Stimulated activated CD8-positive, alpha-beta memory T cell treated with anti-CD3 and anti-CD28 coated beads, Interleukin-4, amount 100 ng/mL, for 1 hour (primary cell): ENCODE data around the gene DYRK1A.

Source experiments
- DNase-seq, 2 donors: peaks; one replicate each; pipeline ENCODE4 v3.0.0-alpha.2; 2020; ENCODE audit warnings: low read depth in 2 of 2, low spot score in 1 of 2

Gene DYRK1A

DNA sequence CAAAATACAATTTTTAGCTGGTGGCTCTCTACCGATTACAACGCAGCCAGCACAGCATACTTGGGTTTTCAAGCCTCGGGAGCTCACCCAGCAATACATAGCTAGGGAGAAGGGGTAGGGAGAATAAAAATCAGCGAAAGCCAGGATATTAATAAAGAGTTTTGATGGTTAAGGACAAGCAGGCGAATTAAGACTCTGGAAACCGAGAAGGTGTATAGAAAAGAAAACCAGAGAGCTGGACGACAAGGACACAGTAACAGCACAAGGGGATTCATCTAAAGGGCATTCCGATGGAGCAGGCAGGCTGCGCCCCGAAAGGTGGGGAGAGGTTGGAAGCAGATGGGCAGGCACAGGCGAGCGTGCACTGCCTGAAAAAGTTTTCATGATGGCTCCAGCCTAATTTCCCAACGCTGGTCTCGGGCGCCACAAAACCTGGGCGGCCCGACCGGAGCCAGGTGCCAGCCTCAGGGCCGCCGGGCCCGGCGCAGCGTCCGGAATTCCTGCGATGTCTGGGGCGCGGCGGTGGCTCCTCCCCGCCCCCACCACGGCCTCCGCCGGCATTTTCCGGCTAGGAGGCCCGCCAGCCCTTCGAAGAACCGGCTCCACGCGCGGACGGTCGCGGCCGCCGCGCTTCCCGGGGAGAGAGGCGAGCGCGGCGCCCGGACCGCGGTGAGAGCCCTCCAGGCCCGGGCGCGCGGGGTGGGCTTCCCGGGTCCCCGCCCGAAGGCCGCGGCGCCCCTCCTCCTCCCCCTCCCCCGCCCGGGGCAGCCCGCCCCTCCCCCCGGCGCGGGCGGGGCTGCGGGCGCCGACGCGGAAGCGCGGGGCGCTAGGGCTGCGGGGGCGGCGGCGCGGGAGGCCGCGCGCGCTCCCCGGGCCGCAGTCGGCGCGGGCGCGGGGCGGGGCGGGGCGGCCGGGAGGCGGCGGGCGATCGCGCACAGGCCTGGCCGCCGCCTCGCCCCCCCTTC is 774 bp upstream of the DYRK1A start:
- peak; percentile 28 to 30 for DNase-seq

DNA sequence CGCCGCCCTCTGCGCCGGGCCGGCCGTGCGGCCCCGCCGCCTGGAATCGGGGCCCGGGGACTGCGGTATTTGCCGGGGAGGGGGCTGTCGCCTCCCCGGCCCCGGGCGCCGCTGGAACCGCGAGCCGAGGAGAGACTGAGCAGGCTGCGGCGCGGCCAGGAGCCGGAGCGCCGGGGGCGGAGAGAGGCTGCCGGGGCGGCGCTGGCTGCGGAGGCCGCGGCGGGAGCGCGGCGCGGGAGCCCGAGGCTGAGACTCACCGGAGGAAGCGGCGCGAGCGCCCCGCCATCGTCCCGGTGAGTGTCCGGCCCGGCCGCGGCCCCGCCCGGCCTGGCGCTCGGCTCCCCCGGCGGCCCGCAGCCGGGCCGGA is 746 bp downstream of the DYRK1A start:
- DNase-seq = no peak

DNA sequence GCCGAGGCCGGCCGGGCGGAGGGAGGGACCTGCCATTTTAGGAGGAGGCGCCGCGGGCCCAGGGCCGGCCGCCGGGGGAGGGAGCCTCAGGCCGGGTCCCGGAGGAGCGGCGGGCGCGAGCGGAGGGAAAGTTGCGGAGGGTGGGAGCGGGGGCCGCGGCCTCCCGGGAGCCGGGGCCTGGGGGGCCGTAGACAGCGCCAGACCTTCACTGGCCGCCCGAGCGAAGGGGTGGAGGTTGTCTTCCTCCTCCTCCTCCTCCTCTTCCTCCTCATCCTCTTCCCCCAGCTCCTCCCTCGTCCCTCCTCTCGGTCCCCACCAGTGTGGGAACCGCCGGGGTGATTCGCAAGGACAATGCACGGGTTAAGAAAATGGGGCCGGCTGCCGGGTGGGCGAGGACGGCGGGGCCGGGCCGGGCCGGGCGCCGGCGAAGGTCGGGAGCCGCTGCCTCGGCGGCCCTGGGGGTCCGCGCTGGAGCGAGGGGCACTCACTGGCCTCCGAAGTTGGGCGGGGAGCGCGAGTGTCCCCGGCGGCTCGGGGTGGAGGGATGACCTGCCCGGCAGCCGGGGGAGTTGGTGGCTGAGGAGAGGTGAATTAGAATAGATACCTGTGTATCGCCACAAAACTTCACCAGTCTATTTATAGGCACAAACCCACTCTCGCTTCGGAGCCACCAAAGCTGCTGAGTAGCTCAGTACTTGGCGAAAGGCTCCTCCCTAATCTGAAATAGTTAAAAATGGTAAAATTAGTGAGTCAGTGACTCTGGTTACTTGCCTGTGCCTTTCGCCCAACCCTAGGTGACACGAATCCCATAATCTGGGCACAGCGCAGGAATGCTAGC is 1.3 kb downstream of the DYRK1A start:
- no peak for DNase-seq

DNA sequence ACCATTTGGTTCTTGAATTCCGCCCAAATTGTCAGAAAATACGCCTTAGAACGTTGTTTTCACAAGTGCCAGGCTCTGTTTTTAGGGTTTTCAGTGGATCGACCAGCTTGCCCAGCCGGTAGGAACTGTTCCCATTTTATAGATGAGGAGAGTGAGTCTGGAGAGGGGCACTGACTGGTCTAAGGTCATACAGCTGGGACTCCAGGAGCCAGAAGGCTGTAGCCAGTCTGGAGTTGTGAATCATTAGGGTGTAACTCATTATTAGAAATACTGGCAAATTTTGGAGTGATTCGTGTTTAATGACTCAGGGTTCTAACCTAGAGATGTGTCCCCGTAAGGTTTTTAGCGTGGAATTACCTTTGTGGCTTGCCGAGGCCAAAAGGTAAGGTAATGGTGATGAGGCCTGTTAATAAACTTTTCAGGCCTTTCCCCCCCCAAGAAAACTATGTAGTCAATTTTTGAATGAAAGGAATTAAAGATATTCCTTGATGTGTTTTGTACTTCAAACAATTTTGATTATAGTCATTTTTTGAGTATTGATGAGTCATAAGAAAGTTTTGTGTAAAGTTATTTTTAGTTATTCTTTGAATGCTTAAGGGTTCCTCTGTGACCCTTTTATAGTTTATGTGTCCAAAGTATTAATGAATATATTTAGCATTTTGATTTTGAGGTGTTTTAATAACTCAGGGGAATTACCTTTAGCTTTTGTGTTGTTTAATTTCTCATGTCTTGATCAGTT is 2.1 kb downstream of the DYRK1A start:
- no peak for DNase-seq

DNA sequence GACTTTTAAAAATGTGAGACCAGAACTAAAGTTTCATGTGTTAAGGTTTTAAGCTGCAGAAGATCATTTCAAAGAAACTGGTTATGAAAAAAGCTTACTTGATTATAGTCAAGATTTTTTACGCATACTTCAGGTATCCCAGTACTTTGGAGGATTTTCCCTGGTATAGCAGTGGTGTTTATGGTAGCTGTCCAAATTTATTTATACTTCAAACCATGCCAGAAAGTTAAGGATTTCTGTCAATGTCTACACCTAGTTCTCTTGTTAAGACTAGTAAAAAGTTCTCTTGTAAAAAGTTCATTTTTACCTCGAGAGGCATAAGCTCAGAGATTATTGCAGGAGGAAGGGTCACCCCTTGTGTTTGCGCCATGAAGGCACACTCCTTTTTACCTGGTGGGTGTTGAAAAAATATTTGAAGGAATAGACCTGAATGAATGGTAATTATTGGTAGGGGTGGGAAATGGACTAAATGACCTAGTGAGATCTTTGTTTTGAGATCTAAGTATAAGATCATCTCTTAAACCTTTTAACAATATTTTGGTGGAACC is 2.8 kb downstream of the DYRK1A start:
- DNase-seq = no peak

DNA sequence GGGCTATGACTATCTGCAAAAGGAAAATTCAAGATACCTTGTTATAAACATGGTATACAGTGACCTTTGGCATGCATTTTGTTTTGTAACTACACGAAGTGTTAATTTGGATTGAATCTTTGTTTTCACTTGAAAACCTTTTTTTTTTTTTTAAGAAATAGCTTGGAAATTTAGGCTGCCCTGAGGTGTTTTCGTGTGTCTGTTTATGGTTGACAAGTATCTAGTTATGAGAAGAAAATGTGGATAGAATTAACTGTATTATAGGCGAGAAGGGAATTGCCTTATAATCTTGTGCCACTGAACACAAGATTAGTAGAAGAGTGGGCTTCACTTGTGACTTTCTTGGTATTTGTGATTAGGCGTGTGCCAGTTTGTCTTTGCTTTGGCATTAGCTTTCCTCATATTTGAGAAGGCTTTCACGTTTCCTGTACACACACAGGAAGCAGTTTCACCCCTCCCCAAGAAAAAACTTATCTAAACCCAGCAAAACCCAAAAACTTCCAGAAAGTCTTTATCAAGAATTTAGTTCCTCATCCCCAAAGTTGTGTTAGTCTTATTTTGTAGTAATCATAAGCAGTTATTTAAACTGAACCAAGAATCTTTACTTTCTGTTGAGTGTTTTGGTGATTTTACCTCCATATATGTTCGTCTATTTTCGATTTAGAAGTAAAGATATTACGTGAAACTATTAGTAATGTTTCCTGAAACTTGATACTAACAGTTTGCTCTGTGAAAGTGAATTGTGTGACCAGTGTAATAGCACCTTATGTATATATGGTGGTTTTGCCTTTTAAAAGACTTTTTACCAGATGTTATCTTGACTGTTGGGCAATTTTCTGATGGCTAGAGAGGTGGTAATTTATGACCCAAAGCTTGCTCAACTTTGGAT is 3.8 kb downstream of the DYRK1A start:
- no peak for DNase-seq

DNA sequence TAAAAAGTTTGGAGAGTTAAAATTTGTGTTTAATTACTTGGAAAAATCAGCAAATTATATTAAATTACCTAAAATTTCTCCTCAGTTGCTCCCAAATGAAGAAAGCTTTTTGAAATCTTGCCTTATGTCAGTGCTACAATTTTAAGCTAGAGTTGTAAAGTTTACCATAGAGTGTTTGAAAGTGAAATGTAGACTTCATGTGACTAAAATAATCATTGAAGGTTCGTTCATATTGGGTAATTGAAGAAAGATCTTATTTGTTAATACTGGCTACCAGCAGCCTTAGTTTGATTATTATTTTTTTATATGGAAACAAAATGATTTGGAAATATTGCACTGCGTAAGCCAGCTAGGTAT is 4.4 kb downstream of the DYRK1A start:
- no peak for DNase-seq

DNA sequence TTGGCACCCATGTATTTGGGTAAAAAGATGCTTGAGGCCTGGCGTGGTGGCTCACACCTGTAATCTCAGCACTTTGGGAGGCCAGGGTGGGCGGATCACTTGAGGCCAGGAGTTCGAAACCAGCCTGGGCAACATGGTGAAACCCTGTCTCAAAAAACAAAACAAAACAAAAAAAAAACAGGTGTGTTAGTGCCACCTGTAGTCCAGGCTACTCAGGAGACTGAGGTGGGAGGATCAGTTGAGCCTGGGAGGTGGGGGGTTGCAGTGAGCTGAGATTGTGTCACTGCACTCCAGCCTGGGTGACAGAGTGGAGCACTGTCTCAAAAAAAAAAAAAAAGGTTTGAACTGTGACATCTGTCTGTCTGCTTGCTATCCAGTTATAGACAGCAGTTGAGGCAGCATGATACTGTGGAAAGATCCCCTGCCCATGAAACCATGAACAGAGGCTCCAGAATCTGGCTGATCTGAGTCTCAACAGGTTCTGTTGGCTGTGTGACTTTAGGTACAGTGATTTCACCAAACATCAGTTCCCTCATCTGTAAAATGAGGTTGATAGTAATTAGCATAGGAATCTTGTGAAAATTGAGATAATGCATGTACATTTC is 5.7 kb downstream of the DYRK1A start:
- DNase-seq = no peak

DNA sequence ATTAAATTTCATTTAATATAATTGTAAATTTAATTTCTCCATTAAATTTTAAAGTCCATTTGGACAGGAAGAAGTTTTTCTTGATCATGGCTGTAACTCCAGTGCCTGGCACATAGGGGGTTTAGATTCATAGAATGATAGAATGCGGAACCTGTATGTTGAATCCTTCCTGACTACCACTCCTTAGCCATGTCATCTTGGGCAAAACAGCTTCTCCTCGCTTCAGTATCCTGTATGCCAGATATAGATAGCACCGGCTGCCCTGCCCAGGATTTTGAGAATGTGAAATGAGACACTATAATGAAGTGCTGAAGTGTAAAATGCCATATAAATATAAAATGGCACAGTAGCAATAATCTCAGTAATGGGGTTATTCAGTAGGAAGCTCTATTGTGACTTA is 6.4 kb downstream of the DYRK1A start:
- DNase-seq = no peak

DNA sequence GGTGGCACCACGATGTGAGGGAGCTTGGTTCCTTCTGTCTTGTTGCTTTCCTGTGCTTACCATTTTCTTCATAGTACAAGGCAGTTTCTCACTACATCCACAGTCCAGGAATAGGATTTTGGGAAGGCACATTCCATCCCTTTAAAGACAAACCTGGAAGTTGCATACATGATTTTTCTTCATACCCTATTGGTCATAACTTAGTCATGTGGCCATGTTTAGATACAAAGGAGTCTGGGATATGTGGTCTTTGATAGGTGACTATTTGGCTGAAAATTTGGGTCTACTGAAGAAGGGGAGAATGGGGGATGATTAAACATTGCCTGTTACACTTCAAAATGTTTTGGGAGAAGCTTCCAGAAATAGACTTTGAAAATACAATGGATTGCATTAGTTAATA is 7.0 kb downstream of the DYRK1A start:
- DNase-seq = no peak

DNA sequence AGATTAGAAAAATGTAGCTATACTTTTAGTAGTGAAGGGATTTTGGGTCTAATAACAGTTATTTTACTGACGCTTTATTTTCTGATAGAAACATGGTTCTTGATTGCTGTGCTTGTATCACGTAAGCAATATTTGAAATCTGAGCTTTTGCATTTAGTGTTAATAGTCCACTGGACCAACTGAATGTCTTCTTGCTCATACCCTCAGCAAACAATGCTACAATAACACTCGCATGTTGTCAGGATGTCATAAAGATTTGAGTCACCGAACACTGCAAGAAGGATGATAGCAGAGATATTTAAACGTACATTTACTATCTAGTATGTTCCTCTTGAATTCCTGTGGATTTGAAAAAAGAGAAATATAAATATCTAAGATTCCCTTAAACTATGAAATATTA is 7.5 kb downstream of the DYRK1A start:
- no peak for DNase-seq

DNA sequence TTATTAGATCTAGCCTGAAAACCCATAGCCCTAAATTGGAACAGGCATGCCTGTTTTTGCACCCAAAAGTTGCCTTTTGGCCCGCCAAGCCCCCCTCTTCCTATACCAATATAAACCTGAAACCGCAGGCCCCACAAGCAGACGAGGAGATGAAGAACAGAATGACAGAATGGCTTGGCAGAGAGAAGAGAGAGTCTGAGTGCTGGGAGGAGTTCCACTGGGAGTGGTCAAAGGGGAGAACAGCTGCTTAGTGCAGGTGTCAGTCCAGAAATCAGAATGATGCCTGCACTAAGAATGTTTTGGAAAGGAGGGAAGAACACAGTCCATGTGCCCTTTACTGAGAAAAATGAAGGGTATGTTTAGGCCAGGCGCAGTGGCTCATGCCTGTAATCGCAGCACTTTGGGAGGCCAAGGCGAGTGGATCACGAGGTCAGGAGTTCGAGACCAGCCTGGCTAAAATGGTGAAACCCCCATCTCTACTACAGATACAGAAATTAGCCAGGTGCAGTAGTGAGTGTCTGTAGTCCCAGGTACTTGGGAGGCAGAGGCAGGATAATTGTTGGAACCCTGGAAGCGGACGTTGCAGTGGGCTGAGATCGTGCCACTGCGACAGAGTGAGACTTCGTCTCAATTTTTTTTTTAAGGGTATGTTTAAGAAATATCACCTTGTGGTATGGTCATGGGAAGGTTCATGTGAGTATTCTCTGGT is 9.4 kb downstream of the DYRK1A start:
- no peak for DNase-seq

DNA sequence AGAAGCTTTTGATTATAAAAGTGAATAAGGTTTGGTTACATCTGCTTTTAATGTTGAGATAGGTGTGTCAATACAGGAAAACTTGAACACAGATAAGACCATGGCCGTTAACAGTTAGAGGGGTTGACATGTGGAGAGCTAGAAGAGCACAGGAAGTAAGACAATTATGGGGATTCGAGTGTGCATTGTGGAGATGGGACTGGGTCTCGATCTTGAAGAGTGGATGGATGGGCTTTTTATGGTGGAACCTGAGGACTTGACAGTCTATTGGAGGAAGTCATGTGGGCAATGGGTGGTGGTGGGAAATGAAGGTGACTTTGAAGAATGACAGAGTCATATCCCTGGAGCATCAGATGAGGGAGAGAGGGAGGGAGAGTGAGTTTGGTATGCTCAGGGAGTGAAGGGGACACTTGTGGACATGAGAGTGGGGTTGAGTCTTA is 12.1 kb downstream of the DYRK1A start:
- no peak for DNase-seq

DNA sequence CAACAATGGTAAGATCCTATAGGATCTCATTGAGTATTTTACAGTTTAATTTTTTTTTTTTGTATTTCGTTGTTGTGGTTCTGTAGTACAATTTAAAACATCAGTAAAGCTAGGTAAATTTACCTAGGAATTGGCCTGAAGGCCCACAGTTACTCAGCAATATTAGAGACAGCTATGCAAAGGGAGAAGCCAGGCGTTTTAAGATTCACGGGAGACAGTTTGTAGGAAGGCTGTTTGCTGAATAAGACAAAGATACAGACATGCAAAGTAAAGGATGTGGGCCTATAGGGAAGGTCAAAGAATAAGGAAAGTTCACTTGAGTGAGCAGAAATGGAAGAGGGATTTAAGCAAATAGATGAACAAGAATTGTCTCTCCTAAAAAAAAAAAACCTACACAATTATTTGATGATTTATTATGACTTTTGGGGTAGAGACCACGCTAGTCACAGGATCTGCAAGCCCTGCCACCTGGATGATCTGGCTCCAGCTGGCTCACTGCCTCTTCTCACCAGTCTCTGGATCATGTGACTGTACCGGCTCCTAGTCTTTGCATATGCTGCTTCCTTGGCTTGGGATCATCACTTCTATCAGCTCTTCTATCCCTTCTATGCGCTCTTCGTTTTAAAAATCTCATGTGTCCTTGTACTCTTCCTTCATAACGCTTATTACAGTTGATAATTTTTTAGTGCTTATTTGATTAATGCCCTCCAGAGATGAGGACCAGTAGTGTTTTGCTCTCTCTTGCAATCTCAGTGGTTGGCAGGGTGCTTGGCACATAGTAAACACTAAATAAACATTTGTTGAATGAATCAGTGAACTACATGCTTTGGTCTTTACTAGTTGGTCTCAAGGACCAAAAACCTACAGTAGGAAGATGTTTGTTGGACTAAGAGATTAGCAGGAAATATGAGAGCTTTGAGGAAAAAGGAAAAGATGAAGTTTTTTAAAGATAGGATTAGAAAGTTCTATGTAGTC is 14.1 kb downstream of the DYRK1A start:
- no peak for DNase-seq

DNA sequence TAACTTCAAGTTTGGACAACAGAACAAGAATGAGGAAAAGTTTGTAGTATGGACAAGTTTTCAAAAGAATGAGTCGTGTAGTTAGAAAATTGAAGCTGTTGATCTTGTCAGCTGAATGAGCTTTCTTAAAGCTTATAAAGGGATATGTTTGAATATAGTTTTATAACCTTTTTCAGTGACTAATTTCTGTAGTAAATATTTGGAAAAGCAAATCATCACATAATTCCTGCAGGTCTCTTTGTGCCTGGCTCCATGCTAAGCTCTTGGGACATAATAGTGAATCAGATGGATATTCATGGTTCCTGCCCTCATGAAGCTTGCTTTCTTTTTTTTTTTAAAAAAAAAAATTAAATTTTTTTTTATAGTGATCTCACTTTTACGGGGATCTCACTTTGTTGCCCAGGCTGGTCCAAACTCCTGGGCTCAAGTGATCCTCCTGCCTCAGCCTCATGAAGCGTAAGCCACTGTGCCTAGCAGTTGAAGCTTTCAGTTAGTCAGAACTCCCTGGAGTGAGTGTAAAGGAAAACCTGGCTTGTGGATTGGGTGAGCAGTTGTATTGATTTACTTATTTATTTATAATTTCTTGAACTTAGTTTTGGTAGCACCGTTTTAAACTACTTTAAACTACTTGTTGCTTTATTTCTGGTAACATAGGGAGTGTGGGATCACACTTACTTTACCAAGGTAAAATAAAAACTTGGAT is 15.5 kb downstream of the DYRK1A start:
- DNase-seq = no peak

DNA sequence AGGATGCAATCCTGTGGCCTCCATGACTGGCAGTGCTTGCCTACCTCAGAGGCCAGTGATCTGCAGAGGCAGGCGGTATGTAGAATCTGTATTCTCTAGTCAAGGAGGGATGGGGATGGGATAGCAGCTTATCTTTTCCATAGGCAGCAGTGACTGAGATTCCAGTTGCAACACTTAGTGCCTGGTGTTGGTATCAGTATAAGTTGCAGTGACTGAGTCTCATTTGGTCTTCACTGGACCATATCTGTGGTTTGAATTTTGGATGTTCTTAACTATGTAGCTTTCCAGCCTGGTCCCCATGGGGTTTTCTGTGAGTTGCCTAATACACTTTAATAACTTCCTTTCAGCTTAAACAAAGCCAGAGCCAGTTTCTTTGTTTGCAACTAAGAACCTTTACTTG is 16.5 kb downstream of the DYRK1A start:
- no peak for DNase-seq

DNA sequence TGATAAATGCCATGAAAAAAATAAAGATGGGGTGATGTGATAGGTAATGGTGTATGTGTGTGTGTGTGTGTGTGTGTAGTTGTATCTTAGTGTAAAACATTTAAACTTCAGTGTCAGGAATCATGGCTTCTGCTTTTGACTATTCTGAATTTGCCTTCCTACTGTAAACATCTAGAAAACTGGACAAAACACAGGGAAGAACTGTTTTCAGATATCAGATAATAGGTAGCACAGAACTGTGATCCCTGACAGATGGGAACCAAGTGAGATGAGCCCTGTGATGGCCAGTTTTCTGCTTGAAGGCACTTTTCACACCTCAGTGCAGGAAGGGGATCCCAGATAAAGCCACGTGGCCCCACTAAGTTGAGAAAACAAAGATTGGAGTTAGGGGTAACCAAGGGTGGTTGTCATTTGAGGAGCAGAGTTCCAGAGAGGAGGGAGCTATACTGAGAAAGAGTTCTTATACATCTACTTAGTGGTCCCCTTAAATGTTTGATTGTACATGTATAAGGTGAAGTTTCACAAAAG is 17.3 kb downstream of the DYRK1A start:
- no peak for DNase-seq
